Activated CD8-positive, alpha-beta T cell treated with anti-CD3 and anti-CD28 coated beads for 36 hours (primary cell): ENCODE measurements around the gene ANAPC13. TPM values are rescaled to one million over a fixed set of nuclear protein-coding genes. Genes with fewer than 3 reads are reported as not detected.

ENCODE experiments used
- ATAC-seq: fragments of 200-7000 bp; cut with Tn5 transposase; one replicate; pipeline ENCODE4 v1.10.0; 2021; ENCODE audit warnings: mild to moderate bottlenecking, moderate library complexity
- CTCF ChIA-PET: fragments of 350-600 bp; sonication (Branson Sonifier 250); formaldehyde crosslinking; loops from one replicate; lab custom pipeline; 2021; ENCODE audit warnings: antibody characterized with exemption; lab: Charles Lee
- POLR2A ChIA-PET: fragments of 350-600 bp; sonication (Branson Sonifier 250); formaldehyde crosslinking; loops from one replicate; lab custom pipeline; 2021; ENCODE audit warnings: antibody characterized with exemption; lab: Charles Lee
- DNase-seq: peaks from one replicate; pipeline ENCODE4 v3.0.0-alpha.2; 2020
- H3K27ac Mint-ChIP-seq: one replicate; pipeline ENCODE4 v1.8.0; 2021; ENCODE audit warnings: mild to moderate bottlenecking, mixed read lengths
- H3K27me3 Mint-ChIP-seq: one replicate; pipeline ENCODE4 v1.8.0; 2021; ENCODE audit warnings: mixed read lengths
- H3K36me3 Mint-ChIP-seq: one replicate; pipeline ENCODE4 v1.8.0; 2021; ENCODE audit warnings: low read depth, mixed read lengths
- H3K4me1 Mint-ChIP-seq: one replicate; pipeline ENCODE4 v1.8.0; 2021; ENCODE audit warnings: low read depth, mixed read lengths
- H3K4me3 Mint-ChIP-seq: one replicate; pipeline ENCODE4 v1.8.0; 2021; ENCODE audit warnings: mild to moderate bottlenecking, moderate library complexity, mixed read lengths
- H3K9me3 Mint-ChIP-seq: one replicate; pipeline ENCODE4 v1.8.0; 2021; ENCODE audit warnings: mixed read lengths
- intact Hi-C: fragments of 100-400 bp; cut with micrococcal nuclease; formaldehyde crosslinking; loops from one replicate; pipeline ENCODE4 v1.10.0; 2022
- total RNA-seq, 2 experiments: library from RNA; stranded (reverse); gene quantifications; one replicate each; pipeline ENCODE4 v1.2.3, GENCODE V29; 2021
- TF ChIP-seq, protein P1 (sequence below): fragments of 200-600 bp; IDR thresholded peaks from one replicate; pipeline ENCODE4 v1.8.0; 2022; ENCODE audit warnings: antibody characterized with exemption, mild to moderate bottlenecking

The ANAPC13 gene
- total RNA-seq, 2 experiments from 2014 or later = 27.3 to 28.0 TPM

DNA sequence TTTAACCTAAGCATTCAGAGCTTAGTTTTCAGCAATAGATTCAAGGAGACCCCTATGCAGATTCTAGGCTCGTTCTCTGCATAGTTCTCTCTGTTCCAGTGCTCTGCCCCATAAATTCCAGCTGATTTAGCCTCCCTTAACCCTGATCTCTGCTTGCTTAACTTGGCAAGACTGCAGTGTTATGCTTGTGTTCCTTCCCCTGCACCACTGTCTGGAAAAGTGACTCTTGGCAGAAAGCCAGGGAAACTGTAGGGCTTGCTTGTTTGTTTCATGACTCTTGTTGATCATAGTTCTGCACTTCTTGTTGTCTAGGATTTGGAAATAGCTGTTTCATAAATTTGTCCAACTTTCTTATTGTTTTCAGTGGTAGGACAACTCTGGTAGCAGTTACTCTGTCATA is 40.1 kb downstream of the ANAPC13 start:
- TF ChIP-seq, protein P1, sequence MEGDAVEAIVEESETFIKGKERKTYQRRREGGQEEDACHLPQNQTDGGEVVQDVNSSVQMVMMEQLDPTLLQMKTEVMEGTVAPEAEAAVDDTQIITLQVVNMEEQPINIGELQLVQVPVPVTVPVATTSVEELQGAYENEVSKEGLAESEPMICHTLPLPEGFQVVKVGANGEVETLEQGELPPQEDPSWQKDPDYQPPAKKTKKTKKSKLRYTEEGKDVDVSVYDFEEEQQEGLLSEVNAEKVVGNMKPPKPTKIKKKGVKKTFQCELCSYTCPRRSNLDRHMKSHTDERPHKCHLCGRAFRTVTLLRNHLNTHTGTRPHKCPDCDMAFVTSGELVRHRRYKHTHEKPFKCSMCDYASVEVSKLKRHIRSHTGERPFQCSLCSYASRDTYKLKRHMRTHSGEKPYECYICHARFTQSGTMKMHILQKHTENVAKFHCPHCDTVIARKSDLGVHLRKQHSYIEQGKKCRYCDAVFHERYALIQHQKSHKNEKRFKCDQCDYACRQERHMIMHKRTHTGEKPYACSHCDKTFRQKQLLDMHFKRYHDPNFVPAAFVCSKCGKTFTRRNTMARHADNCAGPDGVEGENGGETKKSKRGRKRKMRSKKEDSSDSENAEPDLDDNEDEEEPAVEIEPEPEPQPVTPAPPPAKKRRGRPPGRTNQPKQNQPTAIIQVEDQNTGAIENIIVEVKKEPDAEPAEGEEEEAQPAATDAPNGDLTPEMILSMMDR = no peak
- ATAC-seq (no peak), DNase-seq (no peak)
- H3K4me1 Mint-ChIP-seq = no peaks in the 10 kb centered on the region
- H3K27me3 Mint-ChIP-seq = peaks cover 21% of the 10 kb centered on the region
- no peaks in the 10 kb centered on the region for H3K36me3 Mint-ChIP-seq
- ChIA-PET POLR2A (no interaction called here), CTCF (interaction anchor here (0.8 to 1.8 kb wide), 5 partner anchors 9 to 138 kb away, joined by 3 to 6 read pairs (median 3); no protein-coding TSS in a partner anchor)
- H3K27ac Mint-ChIP-seq = no peak overlapping the region
- H3K4me3 Mint-ChIP-seq = no peak overlapping the region
- peaks cover 7% of the 10 kb centered on the region for H3K9me3 Mint-ChIP-seq
- intact Hi-C loops = no loop called here

DNA sequence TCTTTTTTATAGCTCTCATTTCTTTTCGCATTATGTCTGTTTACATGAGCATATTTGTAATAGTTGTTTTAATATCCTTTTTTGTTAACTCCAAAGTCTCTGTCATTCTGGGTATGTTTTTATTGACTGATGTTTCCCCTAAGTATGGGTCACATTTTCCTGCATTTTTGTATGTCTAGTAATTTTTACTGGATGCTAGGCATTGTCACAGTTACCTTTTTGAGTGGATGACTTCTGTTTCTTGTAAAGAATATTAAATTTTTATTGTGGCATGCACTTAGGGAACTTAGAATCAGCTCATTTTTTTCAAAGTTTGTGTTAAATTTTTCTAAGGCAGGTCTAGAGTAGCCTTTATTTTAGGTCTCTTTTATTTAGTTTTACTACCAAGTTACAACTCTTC is 40.7 kb downstream of the ANAPC13 start:
- peaks cover 7% of the 10 kb centered on the region for H3K9me3 Mint-ChIP-seq
- CTCF ChIA-PET = interaction anchor here (0.8 to 1.8 kb wide), 5 partner anchors 9 to 137 kb away, joined by 3 to 6 read pairs (median 3); no protein-coding TSS in a partner anchor
- no peaks in the 10 kb centered on the region for H3K4me1 Mint-ChIP-seq
- POLR2A ChIA-PET = no interaction called here
- intact Hi-C loops = no loop called here
- H3K27ac Mint-ChIP-seq = no peak overlapping the region
- TF ChIP-seq, protein P1 = no peak
- H3K36me3 Mint-ChIP-seq = no peaks in the 10 kb centered on the region
- DNase-seq (no peak), ATAC-seq (no peak)
- H3K27me3 Mint-ChIP-seq = peaks cover 22% of the 10 kb centered on the region
- H3K4me3 Mint-ChIP-seq = no peak overlapping the region

DNA sequence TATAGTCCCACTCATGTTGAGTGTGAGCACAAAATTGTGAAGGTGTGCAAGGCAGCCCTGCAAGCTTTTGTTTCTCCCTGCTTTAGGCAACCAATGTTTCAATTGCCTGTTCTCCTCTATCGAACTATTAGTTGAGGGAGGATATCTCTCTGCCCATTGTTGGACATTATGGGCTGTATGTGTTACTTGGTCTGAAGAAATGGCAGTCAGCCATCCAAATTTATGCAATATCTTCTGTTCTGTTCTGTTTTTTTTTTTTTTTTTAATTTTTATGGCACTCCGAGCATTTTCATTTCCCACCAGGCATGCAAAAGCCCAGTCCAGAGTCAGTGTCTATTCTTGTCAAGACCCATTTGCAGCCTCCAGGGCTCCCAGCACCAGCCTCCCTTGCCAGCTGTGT is 44.0 kb downstream of the ANAPC13 start:
- H3K9me3 Mint-ChIP-seq = peaks cover 7% of the 10 kb centered on the region
- H3K36me3 Mint-ChIP-seq = no peaks in the 10 kb centered on the region
- no peaks in the 10 kb centered on the region for H3K4me1 Mint-ChIP-seq
- ChIA-PET CTCF (no interaction called here), POLR2A (interaction anchor here (0.6 kb wide), 1 partner anchor 280 kb away, joined by 4 read pairs; no protein-coding TSS in a partner anchor)
- ATAC-seq (no peak), DNase-seq (no peak)
- H3K27ac Mint-ChIP-seq = no peak overlapping the region
- intact Hi-C loops = no loop called here
- TF ChIP-seq, protein P1 = no peak
- peaks cover 28% of the 10 kb centered on the region for H3K27me3 Mint-ChIP-seq
- no peak overlapping the region for H3K4me3 Mint-ChIP-seq

DNA sequence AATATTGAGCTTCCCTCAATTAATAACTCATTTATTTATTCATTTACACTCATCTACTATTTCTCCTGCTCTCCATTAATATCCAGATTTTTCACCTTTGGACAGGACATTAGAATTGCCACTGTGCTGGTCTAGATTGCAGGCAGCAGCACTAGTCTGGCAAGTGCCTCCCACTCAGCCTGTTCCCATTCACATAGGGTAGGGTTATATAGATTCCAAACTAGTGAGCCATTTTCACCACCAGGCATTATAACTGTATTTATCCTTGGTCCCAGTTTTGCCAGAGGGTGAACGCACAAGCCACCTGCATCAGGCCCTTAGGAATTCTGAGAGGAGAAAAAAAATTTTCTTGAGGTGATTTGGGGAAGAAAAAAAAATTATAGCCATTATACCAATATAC is 44.5 kb downstream of the ANAPC13 start:
- no peak for DNase-seq
- ChIA-PET POLR2A (interaction anchor here (0.6 kb wide), 1 partner anchor 280 kb away, joined by 4 read pairs; no protein-coding TSS in a partner anchor), CTCF (no interaction called here)
- Mint-ChIP-seq H3K4me3 (no peak overlapping the region), H3K9me3 (peaks cover 7% of the 10 kb centered on the region), H3K4me1 (no peaks in the 10 kb centered on the region), H3K27me3 (peaks cover 30% of the 10 kb centered on the region), H3K27ac (no peak overlapping the region), H3K36me3 (no peaks in the 10 kb centered on the region)
- intact Hi-C loops = no loop called here
- TF ChIP-seq, protein P1 = no peak
- ATAC-seq = no peak

DNA sequence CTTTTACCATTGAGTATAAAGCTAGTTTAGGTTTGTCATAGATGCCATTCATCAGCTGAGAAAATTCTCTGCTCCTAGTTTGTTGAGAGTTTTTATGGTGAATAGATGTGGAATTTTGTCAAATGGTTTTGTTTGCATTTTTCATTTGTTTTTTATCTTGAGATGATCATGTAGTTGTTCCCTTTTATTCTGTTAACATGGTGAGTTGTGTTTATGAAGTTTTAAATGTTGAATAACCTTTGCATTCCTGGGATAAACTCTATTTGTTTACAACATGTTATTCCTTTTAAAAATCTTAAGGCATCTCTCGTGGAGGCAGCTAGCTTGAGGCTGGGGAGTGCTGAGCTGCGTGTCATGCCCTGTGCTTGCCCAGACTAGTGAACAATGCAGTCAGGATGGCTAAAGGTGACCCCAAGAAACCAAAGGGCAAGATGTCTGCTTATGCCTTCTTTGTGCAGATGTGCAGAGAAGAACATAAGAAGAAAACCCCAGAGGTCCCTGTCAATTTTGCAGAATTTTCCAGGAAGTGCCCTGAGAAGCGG is 48.5 kb downstream of the ANAPC13 start:
- Mint-ChIP-seq H3K9me3 (no peaks in the 10 kb centered on the region), H3K27ac (no peak overlapping the region), H3K4me1 (no peaks in the 10 kb centered on the region), H3K27me3 (peaks cover 23% of the 10 kb centered on the region), H3K4me3 (no peak overlapping the region), H3K36me3 (no peaks in the 10 kb centered on the region)
- intact Hi-C loops = no loop called here
- CTCF ChIA-PET = interaction anchor here (0.7 kb wide), 1 partner anchor 129 kb away, joined by 3 read pairs; no protein-coding TSS in a partner anchor
- DNase-seq (no peak), ATAC-seq (no peak)
- POLR2A ChIA-PET = no interaction called here
- TF ChIP-seq, protein P1 = no peak
